ENCODE data around the gene GPR176.
"Not testable (repeated sequence)": the region's sequence is repeated elsewhere in the genome, so short reads cannot be mapped to it uniquely, and the experiment has no call there.

The GPR176 gene

DNA sequence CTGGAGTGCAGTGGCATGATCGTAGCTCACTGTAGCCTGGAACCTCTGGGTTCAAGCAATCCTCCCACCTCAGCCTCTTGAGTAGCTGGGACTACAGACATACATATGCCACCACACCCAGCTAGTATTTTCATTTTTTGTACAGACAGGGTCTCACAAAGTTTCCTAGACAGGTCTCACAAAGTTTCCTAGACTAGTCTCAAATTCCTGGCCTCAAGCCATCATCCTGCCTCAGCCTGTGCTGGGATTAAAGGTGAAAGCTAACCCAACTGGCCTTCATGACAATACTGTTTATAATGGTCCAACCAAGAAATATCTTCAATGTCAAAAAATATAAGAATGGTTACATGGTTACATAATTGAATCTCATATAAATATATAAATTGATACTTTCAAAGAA lies 24.0 kb downstream of the GPR176 start:
- TF ChIP-seq, protein P1, sequence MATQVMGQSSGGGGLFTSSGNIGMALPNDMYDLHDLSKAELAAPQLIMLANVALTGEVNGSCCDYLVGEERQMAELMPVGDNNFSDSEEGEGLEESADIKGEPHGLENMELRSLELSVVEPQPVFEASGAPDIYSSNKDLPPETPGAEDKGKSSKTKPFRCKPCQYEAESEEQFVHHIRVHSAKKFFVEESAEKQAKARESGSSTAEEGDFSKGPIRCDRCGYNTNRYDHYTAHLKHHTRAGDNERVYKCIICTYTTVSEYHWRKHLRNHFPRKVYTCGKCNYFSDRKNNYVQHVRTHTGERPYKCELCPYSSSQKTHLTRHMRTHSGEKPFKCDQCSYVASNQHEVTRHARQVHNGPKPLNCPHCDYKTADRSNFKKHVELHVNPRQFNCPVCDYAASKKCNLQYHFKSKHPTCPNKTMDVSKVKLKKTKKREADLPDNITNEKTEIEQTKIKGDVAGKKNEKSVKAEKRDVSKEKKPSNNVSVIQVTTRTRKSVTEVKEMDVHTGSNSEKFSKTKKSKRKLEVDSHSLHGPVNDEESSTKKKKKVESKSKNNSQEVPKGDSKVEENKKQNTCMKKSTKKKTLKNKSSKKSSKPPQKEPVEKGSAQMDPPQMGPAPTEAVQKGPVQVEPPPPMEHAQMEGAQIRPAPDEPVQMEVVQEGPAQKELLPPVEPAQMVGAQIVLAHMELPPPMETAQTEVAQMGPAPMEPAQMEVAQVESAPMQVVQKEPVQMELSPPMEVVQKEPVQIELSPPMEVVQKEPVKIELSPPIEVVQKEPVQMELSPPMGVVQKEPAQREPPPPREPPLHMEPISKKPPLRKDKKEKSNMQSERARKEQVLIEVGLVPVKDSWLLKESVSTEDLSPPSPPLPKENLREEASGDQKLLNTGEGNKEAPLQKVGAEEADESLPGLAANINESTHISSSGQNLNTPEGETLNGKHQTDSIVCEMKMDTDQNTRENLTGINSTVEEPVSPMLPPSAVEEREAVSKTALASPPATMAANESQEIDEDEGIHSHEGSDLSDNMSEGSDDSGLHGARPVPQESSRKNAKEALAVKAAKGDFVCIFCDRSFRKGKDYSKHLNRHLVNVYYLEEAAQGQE (IDR thresholded peaks at IDR 0.05; ENCODE audit: insufficient replicate concordance, low read depth) = no peak
- no peak for TF ChIP-seq GABPA (IDR thresholded peaks at IDR 0.05; ENCODE audit: low read depth)
- no peak for TF ChIP-seq SPI1 (IDR thresholded peaks at IDR 0.05; ENCODE audit: borderline replicate concordance, low read depth)
- no peak for TF ChIP-seq POLR2AphosphoS5 (IDR thresholded peaks at IDR 0.05; ENCODE audit: low read depth)
- TF ChIP-seq, protein P2, sequence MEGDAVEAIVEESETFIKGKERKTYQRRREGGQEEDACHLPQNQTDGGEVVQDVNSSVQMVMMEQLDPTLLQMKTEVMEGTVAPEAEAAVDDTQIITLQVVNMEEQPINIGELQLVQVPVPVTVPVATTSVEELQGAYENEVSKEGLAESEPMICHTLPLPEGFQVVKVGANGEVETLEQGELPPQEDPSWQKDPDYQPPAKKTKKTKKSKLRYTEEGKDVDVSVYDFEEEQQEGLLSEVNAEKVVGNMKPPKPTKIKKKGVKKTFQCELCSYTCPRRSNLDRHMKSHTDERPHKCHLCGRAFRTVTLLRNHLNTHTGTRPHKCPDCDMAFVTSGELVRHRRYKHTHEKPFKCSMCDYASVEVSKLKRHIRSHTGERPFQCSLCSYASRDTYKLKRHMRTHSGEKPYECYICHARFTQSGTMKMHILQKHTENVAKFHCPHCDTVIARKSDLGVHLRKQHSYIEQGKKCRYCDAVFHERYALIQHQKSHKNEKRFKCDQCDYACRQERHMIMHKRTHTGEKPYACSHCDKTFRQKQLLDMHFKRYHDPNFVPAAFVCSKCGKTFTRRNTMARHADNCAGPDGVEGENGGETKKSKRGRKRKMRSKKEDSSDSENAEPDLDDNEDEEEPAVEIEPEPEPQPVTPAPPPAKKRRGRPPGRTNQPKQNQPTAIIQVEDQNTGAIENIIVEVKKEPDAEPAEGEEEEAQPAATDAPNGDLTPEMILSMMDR (IDR thresholded peaks at IDR 0.05; ENCODE audit: insufficient read depth, low read length) = no peak
- no peak for DNase-seq (ENCODE audit: low read depth in 1 of 2, low spot score in 1 of 2)
- Histone ChIP-seq H3K27me3 (ENCODE audit: insufficient read depth, poor library complexity, severe bottlenecking) (peaks cover 2% of the 10 kb centered on the region), H3K4me3 (replicated peaks; ENCODE audit: insufficient read depth, low read length) (no peak overlapping the region), H3K27ac (replicated peaks) (no peak overlapping the region)

DNA sequence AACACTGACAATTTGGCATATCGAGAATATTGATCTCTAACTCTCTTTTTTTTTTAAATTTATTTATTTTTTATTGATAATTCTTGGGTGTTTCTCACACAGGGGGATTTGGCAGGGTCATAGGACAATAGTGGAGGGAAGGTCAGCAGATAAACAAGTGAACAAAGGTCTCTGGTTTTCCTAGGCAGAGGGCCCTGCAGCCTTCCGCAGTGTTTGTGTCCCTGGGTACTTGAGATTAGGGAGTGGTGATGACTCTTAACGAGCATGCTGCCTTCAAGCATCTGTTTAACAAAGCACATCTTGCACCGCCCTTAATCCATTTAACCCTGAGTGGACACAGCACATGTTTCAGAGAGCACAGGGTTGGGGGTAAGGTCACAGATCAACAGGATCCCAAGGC lies 27.0 kb downstream of the GPR176 start:
- DNase-seq (ENCODE audit: low read depth in 1 of 2, low spot score in 1 of 2) = not testable (repeated sequence)

DNA sequence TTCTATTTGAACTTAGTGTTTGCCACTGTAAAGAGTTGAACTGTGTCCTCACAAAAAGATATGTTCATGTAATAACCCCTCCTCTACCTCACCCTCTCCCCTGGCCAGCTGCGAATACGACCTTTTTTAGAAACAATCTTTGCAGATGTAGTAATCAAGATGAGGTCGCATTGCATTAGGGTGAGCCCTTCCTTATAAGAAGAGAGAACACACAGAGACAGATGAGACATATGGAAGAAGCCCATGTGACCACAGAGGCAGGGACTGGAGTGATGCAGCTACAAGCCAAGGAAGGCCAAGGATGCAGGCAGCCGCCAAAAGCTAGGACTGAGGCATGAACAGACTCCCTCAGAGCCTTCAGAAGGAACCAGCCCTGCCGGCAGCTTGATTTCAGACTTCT lies 27.6 kb downstream of the GPR176 start:
- TF ChIP-seq SPI1 (IDR thresholded peaks at IDR 0.05; ENCODE audit: borderline replicate concordance, low read depth) = no peak
- TF ChIP-seq GABPA (IDR thresholded peaks at IDR 0.05; ENCODE audit: low read depth) = no peak
- TF ChIP-seq, protein P1 (IDR thresholded peaks at IDR 0.05; ENCODE audit: insufficient replicate concordance, low read depth) = no peak
- no peak for TF ChIP-seq POLR2AphosphoS5 (IDR thresholded peaks at IDR 0.05; ENCODE audit: low read depth)
- TF ChIP-seq, protein P2 (IDR thresholded peaks at IDR 0.05; ENCODE audit: insufficient read depth, low read length) = no peak
- no peak overlapping the region for H3K27ac ChIP-seq (replicated peaks)
- no peak overlapping the region for H3K4me3 ChIP-seq (replicated peaks; ENCODE audit: insufficient read depth, low read length)
- H3K27me3 ChIP-seq (ENCODE audit: insufficient read depth, poor library complexity, severe bottlenecking) = no peaks in the 10 kb centered on the region
- no peak for DNase-seq (ENCODE audit: low read depth in 1 of 2, low spot score in 1 of 2)

More for the DNA sequence above, 27.0 kb downstream of the GPR176 start:
- not testable (repeated sequence) for H3K4me3 ChIP-seq (replicated peaks; ENCODE audit: insufficient read depth, low read length); H3K27ac ChIP-seq (replicated peaks); H3K27me3 ChIP-seq (ENCODE audit: insufficient read depth, poor library complexity, severe bottlenecking)

DNA sequence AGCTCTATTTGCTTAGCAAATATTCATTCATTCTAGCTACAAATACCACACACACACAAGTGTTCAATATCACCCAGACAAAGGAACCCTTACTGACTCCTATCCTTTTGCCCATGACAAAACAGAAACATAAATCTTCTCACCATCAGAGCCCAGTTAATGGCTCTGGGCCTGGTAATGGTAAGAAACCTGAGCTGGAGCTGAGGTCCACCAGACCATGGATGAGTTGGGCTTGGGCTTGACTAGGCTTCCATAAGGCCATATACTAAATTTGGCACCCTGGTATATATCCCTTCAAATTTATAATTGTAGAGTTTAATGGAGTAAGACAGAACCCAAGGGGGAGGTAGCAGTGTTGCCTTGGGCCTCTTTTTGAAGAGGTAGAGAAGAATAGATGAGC lies 29.4 kb downstream of the GPR176 start:
- Histone ChIP-seq H3K27me3 (ENCODE audit: insufficient read depth, poor library complexity, severe bottlenecking) (no peaks in the 10 kb centered on the region), H3K4me3 (replicated peaks; ENCODE audit: insufficient read depth, low read length) (no peak overlapping the region), H3K27ac (replicated peaks) (no peak overlapping the region)
- TF ChIP-seq GABPA (IDR thresholded peaks at IDR 0.05; ENCODE audit: low read depth) (no peak), POLR2AphosphoS5 (IDR thresholded peaks at IDR 0.05; ENCODE audit: low read depth) (no peak), SPI1 (IDR thresholded peaks at IDR 0.05; ENCODE audit: borderline replicate concordance, low read depth) (no peak)
- TF ChIP-seq, protein P1 (IDR thresholded peaks at IDR 0.05; ENCODE audit: insufficient replicate concordance, low read depth) = no peak
- TF ChIP-seq, protein P2 (IDR thresholded peaks at IDR 0.05; ENCODE audit: insufficient read depth, low read length) = no peak
- no peak for DNase-seq (ENCODE audit: low read depth in 1 of 2, low spot score in 1 of 2)
